ENCODE results near the gene MORC2. TPM values are rescaled to one million over a fixed set of nuclear protein-coding genes. Genes with fewer than 3 reads are reported as not detected.

MORC2 gene
- total and polyA plus RNA-seq, 4 donors = 4.2 to 12.0 (median 9.8) TPM

DNA sequence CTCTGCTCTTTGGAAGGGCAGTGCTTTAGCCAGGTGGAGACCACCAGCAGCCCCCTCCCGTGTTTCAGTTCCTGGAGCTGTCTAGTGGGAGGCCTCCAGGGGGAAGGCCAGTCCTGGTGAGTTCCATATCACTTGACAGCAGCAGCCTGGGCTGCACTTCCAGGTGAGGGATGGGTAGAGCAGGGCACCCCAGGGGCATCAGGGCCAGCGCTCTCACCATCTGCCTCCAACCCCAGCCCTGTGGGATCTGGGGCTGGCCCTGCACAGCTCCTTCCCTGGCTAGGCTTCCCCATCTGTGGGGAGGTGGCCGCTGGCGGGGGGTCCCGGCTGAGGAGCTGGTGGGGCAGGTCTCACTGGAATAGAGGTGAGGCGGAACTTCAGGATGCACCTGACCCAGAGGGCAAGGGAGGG lies 60.5 kb downstream of the MORC2 start:
- TF ChIP-seq, protein P1, sequence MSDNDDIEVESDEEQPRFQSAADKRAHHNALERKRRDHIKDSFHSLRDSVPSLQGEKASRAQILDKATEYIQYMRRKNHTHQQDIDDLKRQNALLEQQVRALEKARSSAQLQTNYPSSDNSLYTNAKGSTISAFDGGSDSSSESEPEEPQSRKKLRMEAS (IDR thresholded peaks at IDR 0.05) = no peak
- TF ChIP-seq SP1 (IDR thresholded peaks at IDR 0.05) = no peak
- no peak for TF ChIP-seq FOXA2 (IDR thresholded peaks at IDR 0.05)
- TF ChIP-seq EGR1 (IDR thresholded peaks at IDR 0.05; ENCODE audit: low read depth in 2 of 2) = no peak
- TF ChIP-seq FOXA1 (IDR thresholded peaks at IDR 0.05) = no peak
- no peak for TF ChIP-seq HNF4A (conservative IDR thresholded peaks at IDR 0.05)
- TF ChIP-seq, protein P2, sequence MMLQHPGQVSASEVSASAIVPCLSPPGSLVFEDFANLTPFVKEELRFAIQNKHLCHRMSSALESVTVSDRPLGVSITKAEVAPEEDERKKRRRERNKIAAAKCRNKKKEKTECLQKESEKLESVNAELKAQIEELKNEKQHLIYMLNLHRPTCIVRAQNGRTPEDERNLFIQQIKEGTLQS (IDR thresholded peaks at IDR 0.05) = no peak
- no peak for TF ChIP-seq RXRA (IDR thresholded peaks at IDR 0.05)
- TF ChIP-seq JUND (IDR thresholded peaks at IDR 0.05) = no peak
- TF ChIP-seq GABPA (IDR thresholded peaks at IDR 0.05 in 1 of 2, conservative IDR thresholded peaks at IDR 0.05 in 1 of 2) = no peak
- TF ChIP-seq YY1 (IDR thresholded peaks at IDR 0.05) = no peak
- TF ChIP-seq, protein P3, sequence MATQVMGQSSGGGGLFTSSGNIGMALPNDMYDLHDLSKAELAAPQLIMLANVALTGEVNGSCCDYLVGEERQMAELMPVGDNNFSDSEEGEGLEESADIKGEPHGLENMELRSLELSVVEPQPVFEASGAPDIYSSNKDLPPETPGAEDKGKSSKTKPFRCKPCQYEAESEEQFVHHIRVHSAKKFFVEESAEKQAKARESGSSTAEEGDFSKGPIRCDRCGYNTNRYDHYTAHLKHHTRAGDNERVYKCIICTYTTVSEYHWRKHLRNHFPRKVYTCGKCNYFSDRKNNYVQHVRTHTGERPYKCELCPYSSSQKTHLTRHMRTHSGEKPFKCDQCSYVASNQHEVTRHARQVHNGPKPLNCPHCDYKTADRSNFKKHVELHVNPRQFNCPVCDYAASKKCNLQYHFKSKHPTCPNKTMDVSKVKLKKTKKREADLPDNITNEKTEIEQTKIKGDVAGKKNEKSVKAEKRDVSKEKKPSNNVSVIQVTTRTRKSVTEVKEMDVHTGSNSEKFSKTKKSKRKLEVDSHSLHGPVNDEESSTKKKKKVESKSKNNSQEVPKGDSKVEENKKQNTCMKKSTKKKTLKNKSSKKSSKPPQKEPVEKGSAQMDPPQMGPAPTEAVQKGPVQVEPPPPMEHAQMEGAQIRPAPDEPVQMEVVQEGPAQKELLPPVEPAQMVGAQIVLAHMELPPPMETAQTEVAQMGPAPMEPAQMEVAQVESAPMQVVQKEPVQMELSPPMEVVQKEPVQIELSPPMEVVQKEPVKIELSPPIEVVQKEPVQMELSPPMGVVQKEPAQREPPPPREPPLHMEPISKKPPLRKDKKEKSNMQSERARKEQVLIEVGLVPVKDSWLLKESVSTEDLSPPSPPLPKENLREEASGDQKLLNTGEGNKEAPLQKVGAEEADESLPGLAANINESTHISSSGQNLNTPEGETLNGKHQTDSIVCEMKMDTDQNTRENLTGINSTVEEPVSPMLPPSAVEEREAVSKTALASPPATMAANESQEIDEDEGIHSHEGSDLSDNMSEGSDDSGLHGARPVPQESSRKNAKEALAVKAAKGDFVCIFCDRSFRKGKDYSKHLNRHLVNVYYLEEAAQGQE (IDR thresholded peaks at IDR 0.05) = no peak
- TF ChIP-seq TAF1 (conservative IDR thresholded peaks at IDR 0.05) = no peak
- TF ChIP-seq, protein P4, sequence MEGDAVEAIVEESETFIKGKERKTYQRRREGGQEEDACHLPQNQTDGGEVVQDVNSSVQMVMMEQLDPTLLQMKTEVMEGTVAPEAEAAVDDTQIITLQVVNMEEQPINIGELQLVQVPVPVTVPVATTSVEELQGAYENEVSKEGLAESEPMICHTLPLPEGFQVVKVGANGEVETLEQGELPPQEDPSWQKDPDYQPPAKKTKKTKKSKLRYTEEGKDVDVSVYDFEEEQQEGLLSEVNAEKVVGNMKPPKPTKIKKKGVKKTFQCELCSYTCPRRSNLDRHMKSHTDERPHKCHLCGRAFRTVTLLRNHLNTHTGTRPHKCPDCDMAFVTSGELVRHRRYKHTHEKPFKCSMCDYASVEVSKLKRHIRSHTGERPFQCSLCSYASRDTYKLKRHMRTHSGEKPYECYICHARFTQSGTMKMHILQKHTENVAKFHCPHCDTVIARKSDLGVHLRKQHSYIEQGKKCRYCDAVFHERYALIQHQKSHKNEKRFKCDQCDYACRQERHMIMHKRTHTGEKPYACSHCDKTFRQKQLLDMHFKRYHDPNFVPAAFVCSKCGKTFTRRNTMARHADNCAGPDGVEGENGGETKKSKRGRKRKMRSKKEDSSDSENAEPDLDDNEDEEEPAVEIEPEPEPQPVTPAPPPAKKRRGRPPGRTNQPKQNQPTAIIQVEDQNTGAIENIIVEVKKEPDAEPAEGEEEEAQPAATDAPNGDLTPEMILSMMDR (IDR thresholded peaks at IDR 0.05; ENCODE audit: low read depth, low read length, missing input control) = no peak
- TF ChIP-seq, protein P5, sequence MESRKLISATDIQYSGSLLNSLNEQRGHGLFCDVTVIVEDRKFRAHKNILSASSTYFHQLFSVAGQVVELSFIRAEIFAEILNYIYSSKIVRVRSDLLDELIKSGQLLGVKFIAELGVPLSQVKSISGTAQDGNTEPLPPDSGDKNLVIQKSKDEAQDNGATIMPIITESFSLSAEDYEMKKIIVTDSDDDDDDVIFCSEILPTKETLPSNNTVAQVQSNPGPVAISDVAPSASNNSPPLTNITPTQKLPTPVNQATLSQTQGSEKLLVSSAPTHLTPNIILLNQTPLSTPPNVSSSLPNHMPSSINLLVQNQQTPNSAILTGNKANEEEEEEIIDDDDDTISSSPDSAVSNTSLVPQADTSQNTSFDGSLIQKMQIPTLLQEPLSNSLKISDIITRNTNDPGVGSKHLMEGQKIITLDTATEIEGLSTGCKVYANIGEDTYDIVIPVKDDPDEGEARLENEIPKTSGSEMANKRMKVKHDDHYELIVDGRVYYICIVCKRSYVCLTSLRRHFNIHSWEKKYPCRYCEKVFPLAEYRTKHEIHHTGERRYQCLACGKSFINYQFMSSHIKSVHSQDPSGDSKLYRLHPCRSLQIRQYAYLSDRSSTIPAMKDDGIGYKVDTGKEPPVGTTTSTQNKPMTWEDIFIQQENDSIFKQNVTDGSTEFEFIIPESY (IDR thresholded peaks at IDR 0.05) = no peak
- TF ChIP-seq RAD21 (IDR thresholded peaks at IDR 0.05) = no peak
- Histone ChIP-seq H3K9me3 (ENCODE audit: control insufficient read depth in 4 of 4, low read length in 3 of 4) (no peaks in the 10 kb centered on the region), H3K36me3 (ENCODE audit: control insufficient read depth in 4 of 4, insufficient read depth in 3 of 4, low read depth in 1 of 4, low read length in 3 of 4) (peaks cover 0 to 7% (median 1%) of the 10 kb centered on the region in 4 donors), H3K9ac (ENCODE audit: low read depth in 1 of 2, low read length in 2 of 2) (no peak overlapping the region), H3K27me3 (ENCODE audit: control insufficient read depth in 4 of 4, insufficient read depth in 4 of 4, low read length in 3 of 4) (no peaks in the 10 kb centered on the region), H3K27ac (ENCODE audit: low read depth in 1 of 2, low read length in 2 of 2) (no peak overlapping the region), H3K4me1 (ENCODE audit: control insufficient read depth in 4 of 4, insufficient read depth in 4 of 4, low read length in 3 of 4) (no peaks in the 10 kb centered on the region), H3K4me3 (ENCODE audit: low read depth in 1 of 3, low read length in 3 of 3) (no peak overlapping the region)
- no peak for DNase-seq (ENCODE audit: low spot score)
- WGBS = 94% methylated on average over 6 of the region's 6 CpGs

DNA sequence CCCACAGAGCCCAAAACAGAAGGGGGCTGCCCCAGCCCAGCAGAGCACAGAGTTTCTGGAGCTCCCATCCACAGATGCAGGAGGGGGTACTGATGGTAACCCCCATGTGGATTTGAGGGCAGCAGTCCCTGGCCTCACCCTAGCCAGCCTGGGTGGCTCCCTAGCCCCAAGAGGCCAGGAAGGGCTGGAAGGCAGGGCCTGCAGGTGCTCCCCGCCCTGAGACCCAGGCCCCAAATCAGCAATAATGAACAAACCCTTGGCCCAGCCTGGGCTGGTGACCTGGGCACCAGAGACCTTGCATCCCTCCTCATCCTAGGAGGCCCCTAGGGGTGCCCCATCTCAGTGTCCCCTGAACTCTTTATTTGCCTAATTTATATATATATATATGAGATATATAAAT lies 61.6 kb downstream of the MORC2 start:
- Histone ChIP-seq H3K36me3 (ENCODE audit: control insufficient read depth in 4 of 4, insufficient read depth in 3 of 4, low read depth in 1 of 4, low read length in 3 of 4) (peaks cover 0 to 7% (median 3%) of the 10 kb centered on the region in 4 donors), H3K27me3 (ENCODE audit: control insufficient read depth in 4 of 4, insufficient read depth in 4 of 4, low read length in 3 of 4) (no peaks in the 10 kb centered on the region), H3K9ac (ENCODE audit: low read depth in 1 of 2, low read length in 2 of 2) (no peak overlapping the region), H3K9me3 (ENCODE audit: control insufficient read depth in 4 of 4, low read length in 3 of 4) (no peaks in the 10 kb centered on the region), H3K27ac (ENCODE audit: low read depth in 1 of 2, low read length in 2 of 2) (no peak overlapping the region), H3K4me1 (ENCODE audit: control insufficient read depth in 4 of 4, insufficient read depth in 4 of 4, low read length in 3 of 4) (no peaks in the 10 kb centered on the region), H3K4me3 (ENCODE audit: low read depth in 1 of 3, low read length in 3 of 3) (no peak overlapping the region)
- DNase-seq (ENCODE audit: low spot score) = no peak
- 98% methylated on average over 1 of the region's 1 CpG for WGBS
- TF ChIP-seq YY1 (IDR thresholded peaks at IDR 0.05) (no peak), JUND (IDR thresholded peaks at IDR 0.05) (no peak), RAD21 (IDR thresholded peaks at IDR 0.05) (no peak), HNF4A (conservative IDR thresholded peaks at IDR 0.05) (no peak), SP1 (IDR thresholded peaks at IDR 0.05) (no peak), HNF4G (IDR thresholded peaks at IDR 0.05) (no peak)
- TF ChIP-seq, protein P2 (IDR thresholded peaks at IDR 0.05) = no peak
- TF ChIP-seq, protein P3 (IDR thresholded peaks at IDR 0.05) = no peak
- TF ChIP-seq, protein P1 (IDR thresholded peaks at IDR 0.05) = no peak
- TF ChIP-seq, protein P5 (IDR thresholded peaks at IDR 0.05) = no peak
